OCI-M2 (cell line): ENCODE data around the gene ARHGEF4.

Experiments
- DNase-seq: peaks from one replicate; lab custom pipeline; 2025; ENCODE audit not compliant: unreplicated experiment; lab: John Stamatoyannopoulos, UW

The ARHGEF4 gene

DNA sequence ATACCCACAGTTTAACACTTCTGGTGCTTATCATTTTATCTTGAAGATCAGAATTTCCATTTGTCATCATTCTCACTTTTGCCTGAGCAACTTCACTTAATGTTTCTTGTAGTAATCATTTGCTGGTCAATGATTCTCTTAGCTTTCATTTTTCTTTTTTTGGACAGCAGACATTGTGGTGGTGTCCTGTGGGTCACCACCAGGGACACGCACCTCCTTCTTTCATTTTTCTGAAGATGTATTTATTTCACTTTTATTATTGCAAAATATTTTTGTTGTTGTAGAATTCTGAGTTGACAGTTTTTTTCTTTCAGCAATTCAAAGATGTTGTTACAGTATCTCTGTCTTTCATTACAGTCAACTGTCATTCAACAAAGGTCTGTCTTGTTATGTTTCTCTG, 172.3 kb downstream of the ARHGEF4 start:
- no peak for DNase-seq

DNA sequence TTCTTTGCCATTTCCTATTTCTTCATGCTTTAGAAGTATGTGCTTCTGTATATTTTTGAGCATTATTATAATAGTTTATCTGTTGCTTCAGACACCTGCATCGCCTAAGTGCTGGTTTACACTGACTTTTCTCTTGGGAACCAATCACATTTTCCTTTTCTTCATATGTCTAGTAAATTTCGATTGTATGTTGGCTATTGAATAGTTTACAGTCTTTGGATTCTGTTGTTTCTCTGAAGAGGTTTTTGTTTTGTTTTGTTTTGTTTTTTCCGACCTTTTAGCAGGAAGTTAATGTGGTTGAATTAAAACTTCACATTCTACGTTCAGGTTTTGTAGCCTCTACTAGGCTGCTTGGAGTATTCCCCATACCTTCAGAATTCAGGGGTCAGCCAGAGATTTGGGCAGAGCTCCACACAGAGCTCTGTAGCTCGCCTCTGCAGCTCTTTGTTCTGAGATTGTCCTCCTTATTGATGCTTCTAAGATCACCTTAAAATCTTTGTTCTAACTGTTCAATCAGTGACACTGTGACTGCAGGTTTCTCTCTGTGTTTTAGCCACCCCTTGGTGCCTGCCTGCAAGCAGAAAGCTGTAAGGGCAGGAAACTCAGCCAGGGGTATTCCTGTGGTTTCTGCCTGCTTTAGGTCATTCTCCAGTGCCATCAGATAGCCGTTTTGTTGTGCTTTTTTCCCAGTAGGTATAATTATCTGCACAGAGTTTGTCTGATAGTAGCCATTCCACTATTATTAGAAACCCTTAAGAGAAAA, 173.2 kb downstream of the ARHGEF4 start:
- no peak for DNase-seq

DNA sequence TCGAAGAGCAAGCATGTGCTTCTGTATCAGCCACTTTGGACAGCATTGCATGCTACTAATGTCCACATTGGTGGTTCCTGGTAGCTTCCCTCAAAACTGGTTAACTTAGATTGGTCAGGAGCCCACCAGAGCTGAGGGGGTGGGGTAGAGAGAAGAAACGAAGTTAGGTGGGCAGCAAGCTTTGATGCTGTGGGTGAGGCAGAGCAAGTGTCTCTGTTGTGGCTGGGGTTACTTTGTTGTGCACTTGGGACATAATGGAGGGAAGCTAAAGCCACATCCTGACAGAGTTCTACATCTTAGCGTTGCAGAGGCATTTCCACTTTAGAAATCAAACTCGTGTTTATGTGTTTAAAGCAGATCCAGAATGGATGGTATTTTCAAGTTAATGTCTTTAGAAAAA, 173.9 kb downstream of the ARHGEF4 start:
- DNase-seq, result no peak

DNA sequence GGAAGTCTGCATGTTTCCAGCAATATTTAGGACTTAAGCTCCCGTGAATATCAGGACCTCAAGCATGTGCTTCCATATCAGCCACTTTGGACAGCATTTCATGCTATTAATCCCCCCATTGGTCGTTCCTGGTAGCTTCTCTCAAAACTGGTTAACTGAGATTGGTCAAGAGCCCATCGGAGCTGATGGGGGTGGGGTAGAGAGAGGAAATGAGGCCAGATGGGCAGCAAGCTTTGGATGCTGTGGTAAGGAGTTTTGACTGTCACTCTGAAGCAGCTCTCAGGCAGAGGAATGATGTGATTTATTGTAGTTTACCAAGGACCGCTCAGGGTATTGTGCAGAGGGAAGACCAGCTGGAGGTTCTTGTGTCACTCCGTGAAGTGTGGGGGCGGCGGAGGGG, 174.8 kb downstream of the ARHGEF4 start:
- no peak for DNase-seq

DNA sequence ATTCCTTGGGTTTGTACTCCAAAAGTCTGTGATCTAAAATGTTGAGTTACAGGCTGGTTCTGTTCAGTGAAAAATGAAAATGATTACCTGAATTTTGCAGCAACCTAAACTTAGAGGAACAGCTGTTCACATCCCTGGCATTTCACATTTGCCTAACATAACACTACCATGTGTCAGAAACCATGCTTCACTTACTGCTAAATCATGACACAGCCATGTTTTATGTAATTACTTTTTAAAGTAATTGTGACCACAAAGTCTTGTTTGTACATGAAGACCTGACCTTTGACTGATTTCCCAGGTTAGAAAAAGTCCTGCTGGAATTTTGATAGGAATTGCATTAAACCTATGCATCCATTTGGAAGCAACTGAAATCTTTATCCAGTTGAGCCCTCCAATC, 177.4 kb downstream of the ARHGEF4 start:
- no peak for DNase-seq

DNA sequence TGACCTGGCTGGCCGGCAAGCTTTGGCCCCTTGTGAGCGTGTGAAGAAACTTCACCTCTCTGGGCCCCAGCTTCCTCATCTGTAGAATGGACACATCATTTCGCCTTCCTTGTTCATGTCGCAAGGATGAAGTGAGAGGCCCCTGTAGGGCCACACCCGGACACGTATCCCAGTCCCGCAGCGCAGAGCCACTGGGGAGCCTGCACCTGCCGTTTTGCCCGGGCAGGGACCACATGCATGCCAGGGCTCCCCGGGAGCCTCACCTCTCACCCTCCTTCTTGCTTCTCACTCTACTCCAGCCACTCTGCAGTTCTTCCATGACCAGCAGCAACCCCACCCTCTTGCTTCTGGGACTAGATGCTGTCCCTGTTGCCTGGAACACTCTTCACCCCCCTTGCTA, 179.1 kb downstream of the ARHGEF4 start:
- no peak for DNase-seq

DNA sequence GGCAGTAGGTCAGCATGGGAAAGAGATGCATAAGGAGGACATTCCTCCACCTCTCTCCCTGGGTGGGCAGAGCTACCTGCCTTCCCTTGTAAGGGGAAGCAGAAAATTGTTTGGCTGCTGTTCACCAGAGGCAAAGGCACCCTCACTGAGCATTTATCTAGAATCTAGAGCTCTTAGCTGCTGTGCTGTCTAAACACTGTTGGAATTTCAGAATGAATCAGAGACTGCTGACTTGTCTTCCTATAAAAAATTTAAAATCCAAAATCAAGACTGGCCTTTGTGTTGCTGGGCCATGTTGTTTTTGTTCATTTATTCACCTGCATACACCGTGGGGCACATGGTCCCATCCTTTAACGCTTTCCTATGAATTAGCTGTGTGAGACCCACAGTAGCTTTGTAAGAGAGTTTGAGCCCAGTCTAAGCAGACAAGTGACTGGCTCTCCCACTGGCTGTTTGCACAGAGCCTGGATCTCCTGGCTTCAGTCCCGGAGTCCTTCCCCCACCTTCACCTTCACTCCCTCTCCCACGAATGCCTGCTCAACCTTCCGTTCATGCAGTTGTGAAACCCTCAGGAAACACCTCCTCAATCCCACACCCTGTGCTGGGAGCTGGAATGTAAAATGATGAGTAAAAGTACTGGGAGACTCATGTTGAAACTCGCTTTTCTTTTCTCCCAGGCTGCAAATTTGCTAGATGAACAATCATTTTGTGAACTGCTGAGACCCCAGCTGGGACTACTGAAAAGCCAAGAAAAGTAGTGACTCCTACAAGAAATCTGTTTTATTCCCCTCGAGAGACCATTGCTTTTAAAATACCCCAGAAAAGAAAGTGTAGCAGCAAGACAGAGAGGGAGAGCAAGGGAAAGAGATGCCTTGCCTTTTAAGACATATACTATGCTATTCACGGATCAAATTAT, 180.4 kb downstream of the ARHGEF4 start:
- no peak for DNase-seq

DNA sequence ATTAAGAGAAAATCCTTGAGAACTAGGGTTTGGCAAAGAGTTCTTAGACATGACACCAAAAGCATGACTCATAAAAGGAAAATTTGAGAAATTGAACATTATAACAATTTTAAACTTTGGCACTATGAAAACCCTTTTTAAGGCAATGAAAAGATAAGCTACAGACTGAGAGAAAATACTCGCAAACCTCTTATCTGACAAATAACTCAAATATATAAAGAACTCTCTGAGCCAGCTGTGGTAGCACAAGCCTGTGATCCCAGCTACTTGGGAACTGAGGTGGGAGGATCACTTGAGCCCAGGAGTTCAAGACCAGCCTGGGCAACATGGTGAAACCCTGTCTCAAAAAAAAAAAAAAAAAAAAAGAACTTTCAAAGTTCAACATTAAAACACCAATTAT, 186.0 kb downstream of the ARHGEF4 start:
- DNase-seq, result no peak

DNA sequence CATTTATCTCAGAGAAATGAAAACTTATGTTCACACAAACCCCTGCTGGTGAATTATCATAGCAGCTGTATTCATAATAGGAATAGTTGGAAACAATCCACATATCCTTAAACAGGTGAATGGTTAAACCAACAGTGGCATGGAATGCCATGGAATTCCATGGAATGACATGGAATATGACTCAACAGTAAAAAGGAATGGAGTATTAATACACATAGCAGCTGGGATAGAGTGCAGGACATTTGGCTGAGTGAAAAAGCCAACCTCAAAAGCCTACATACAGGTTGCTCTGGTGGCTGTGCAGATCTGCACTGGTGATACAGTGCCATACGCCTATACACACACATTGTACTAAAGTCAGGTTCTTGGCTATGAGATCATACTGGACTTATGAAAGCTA, 187.0 kb downstream of the ARHGEF4 start:
- DNase-seq, result no peak

DNA sequence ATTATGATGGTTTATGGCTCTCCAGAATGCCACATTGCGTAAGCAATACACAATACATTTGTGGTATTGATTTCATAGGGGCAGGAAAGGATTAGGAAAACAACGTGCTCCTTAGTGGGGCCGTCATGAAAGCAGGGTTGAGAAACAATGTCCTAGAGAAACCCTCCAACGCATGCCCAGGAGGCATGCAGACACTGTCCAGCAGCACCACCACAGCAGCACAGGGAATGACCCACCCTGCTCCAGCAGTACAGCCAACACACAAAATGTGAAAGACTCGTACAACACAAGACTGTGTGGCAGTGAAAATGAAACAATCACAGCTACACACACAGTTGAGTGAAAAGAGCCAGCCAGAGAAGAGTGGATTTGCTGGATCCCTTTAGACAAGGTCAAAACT, 190.2 kb downstream of the ARHGEF4 start:
- DNase-seq, result no peak

DNA sequence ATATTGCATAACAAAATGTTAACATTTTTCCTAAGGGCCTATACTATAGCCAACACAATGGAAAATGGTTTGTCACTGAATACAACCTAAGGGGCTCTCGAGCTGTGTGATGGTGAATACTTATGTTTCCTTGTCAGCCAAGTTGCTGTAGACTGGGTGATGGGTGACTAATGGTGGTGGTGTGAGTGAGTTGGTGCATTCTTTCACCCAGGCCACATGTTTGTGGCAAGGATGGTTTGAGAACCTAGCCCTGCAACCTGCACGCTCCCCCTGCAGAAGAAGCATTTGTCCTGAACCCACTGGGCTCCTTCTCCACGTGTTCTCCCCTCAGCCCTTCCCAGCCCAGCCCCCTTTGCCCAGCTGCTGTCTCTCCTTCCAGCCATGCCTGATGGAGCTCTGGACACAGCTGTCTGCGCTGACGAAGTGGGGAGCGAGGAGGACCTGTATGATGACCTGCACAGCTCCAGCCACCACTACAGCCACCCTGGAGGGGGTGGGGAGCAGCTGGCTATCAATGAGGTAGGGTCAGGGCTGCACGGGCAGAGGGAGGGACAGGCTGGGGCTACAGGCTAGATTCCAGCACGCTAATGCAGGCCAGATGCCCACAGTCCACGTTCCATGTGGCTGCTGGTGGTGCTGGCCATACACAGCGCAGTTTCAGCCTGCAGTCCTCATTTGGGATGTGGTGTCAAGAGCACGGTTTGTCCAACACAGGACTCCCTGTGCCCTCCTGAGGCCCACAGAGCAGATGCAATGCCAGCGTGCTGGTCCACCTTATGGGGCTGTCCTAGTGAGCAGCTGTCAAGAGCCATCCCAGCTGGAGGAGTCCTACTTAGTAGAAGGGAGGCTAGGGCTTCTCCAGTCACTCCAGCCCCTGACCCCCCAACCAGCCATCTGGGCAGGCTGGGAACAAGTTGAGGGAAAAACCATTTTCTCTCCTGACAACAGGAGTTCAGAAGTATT, 191.1 kb downstream of the ARHGEF4 start:
- no peak for DNase-seq

DNA sequence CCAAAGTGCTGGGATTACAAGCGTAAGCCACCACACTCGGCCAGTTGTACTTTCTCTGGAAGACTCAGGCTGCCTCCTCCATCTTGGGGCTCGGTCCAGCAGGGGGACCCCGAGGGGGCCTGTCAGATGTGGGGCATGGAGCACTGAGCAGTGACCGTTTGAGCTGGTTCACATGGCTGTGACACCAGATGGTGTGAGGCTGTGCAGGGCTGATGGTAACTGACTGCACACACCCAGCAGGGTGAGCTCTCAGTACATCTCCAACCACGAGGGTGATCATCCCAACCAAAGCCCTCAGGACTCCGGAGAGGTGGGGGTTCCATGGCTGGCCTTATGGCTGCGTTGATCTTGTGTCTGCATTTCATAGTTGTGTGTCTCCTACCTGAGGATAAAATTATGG, 193.1 kb downstream of the ARHGEF4 start:
- DNase-seq, result no peak

DNA sequence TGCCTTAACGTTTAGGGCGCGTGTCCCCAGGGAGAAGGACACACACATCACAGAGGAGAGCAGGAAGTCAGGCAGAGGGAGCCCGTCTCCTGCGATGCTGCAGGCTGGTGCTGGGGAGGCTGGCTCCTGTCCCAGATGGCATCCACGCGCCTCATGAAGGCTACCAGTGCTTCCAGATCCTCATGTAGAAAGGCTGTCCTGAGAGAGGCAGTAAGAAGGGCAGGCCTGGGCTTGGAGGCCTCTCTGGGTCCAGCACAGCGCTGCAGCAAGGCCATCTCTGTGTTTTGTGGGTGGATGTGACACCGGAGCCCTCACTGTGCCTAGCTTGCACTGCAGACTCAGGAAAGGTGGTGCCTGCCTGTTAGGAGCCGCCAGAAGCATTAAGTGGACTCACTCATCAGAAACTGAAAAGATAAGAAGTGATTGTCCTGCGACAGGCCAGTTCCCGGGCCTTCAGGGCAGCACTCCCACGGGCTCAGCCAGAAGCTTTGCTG, 193.8 kb downstream of the ARHGEF4 start:
- DNase-seq, result no peak

DNA sequence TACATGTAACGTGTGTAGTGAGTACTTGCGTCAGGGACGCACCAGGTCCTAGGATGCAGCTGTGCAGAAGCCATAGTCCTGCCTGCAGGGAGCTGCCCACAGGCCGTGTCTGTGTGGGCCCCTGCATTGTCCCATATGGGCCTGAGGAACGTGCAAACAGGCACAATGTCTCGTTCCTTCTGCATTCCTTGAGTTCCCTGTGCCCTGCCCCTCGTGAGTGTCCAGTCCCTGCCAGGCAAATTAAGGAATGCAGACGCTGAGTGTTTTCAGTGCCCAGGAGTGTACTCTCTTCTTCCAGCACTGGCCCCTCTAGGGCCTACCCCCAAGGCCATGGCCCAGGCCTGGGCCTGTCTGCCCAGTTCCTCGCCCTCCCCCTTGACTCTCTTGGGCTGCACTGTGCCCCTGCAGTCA, 194.7 kb downstream of the ARHGEF4 start:
- no peak for DNase-seq

DNA sequence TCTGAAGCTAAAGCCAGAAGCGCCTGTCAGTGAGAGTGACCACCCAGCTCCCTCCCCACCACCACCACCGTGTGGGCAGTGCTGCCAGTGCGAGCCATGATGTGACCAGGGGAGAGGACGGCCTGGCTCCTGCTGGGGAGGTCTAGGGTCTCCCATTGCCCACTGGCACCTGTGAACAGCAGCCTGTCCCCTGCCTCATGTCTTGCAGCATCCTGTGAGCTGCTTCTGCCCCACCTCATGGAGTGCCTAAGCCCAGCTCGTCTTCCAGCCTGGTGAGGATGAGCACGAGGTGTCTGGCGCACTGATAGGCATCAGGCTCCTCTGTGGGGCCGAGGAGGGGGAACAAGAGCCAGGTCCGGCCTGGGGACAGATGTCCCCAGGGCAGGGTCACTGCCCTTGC, 195.2 kb downstream of the ARHGEF4 start:
- no peak for DNase-seq

DNA sequence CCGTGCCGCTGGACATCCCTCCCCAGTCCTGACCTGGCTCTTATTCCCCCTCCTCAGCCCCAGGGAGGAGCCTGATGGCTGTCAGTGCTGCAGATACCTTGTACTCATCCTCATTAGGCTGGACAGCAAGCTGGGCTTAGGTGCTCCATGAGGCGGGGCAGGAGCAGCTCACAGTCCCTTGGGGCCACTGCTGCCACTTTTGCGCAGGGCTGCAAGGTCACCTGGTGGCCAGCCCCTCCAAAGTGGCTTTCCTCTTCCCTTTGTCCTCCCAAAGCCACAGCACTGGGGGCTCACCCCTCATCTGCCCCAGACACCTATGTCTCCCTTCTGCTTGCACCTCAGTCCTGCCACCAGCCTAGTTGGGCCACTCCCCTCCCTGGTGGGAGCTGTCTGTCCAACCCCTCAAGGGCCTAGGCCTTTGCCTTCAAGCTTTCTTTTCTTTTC, 195.7 kb downstream of the ARHGEF4 start:
- DNase-seq, result no peak

DNA sequence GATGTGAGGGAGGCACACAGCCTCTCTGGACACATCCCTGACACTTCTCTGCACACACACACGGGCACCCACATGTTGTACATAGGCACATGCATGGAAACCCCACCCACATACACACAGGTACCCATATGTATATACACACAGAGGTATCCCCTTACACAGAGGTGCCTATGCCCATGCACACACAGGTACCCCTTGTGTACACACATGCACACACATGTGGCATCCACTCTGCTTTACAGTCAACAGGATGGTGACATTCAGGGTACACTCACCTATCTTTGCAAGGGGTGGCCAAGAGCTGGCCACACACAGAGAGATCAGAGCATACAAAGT, 197.0 kb downstream of the ARHGEF4 start:
- DNase-seq, result no peak

DNA sequence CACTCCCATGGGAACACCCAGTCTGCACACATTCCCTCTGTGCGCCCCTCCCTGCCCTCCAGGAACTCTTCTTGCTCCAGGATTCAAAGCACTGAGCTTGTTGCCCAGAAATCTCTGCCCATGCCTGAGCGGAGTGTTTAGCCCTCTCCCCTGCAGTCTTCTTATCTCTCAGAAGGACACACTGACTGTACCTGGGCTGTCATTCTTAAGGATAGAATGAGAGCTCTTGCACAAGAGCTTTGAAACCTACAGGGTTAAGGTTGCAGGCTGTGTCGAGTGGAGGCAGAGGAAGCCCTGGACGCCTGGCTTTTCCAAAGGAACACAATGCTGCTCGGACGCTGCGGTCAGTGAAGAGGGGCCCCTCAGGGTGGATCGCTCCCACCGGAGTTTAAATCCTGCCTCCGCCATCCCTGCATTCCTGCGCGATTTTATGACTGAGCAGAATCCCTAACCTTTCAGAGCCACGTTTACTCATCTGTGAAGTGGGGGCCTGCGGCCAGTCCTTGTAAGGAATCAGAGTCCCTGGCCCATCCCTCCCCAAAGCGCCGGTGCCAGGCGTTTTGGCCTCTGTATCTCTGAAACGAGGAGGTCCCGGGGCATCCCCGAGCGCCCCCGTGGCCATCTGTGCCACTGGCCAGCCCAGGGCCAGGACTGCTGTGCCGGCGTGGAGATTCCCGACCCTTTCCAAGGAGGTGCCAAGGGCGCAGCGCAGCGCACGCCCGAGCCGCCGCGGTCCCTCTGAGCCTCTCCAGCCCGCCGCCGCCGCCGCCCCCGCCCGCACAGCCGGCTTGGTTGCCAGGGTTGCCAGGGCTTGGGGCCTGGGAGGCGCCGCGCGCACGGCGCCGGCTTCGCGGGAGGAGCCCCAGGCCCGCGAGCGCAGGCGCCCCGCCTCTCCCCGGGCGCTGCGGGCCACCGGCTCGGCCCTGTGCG, 197.7 kb downstream of the ARHGEF4 start:
- no peak for DNase-seq

DNA sequence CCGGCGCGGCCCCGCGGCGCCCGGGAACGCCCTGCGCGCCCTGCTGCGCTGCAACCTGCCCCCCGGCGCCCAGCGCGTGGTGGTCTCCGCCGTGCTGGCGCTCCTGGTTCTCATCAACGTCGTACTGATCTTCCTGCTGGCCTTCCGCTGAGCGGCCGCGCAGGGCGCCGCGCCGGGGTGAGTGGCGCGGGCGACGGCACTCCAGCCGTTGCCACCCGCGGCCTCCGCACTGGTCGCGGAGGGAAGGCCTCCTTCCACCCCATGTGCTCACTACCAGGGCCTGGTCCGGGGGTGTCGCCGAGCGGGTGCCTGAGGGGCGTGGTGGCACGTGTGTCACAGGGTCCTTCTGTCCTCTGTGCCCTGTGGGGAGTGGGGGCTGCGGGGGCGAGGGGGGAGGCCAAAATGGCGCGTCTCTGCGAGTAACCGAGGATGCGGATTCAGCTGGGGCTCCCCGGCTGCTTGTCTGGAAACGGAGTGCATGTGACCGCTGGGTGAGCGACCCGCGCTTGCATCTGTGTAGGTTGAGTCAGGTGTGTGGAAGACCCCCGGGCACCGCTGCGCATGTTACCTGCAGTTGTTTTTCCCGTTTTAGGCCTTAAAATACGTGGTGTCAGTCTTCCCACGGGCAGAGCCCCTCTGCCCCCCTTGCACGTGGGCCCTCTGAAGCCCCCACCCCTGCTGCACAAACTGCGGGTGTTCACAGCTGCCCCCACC, 198.6 kb downstream of the ARHGEF4 start:
- no peak for DNase-seq
